K562 (cell line): ENCODE data around the gene TYRO3. TPM values are rescaled to one million over a fixed set of nuclear protein-coding genes. Genes with fewer than 3 reads are reported as not detected.

Experiments used
- ATAC-seq: fragments of 200-7000 bp; cut with Tn5 transposase; 3 replicates; pipeline ENCODE4 v1.9.1; 2020; ENCODE audit warnings: moderate library complexity
- BruUV-seq: library from RNA; stranded (reverse); fragments of 400-500 nt; replicated peaks from 2 replicates; lab custom pipeline; 2021; lab: Mats Ljungman, UMichigan
- CTCF ChIA-PET: fragments of 300-600 bp; formaldehyde crosslinking; extraction: SDS; loops from one replicate; lab custom pipeline; 2021; ENCODE audit warnings: low intra/inter-chr PET ratio; lab: Yijun Ruan, JAX
- POLR2A ChIA-PET: fragments of 300-600, 350-650 bp; sonication (Branson Sonifier 250); formaldehyde crosslinking; extraction: SDS; loops from one replicate; lab custom pipeline; 2021; ENCODE audit warnings: antibody characterized with exemption, inconsistent platforms; lab: Yijun Ruan, JAX
- DNase-seq, 4 experiments: peaks; one replicate each; pipeline versions ENCODE4 v3.0.0 to v3.0.0-alpha.2; 2011 to 2018; ENCODE audit warnings: low spot score in 3 of 4, mixed read lengths in 3 of 4; ENCODE audit errors: extremely low read depth in 1 of 4
- FAIRE-seq: peaks from 2 replicates; lab custom pipeline; 2011; peaks lifted over from hg19 to GRCh38; lab: Jason Lieb, UNC
- H2AFZ ChIP-seq: 2 replicates; pipeline ENCODE4 v1.6.0; 2011; ENCODE audit warnings: low read depth, low read length, control low read depth, inconsistent platforms
- H3K27ac ChIP-seq: fragments of 200-600 bp; 3 replicates; pipeline ENCODE4 v1.8.0; 2011; ENCODE audit warnings: low read depth, mild to moderate bottlenecking, control low read depth, inconsistent platforms, low read length, moderate library complexity, mixed read lengths; ENCODE audit errors: extremely low read depth
- H3K27me3 ChIP-seq, 2 experiments: fragments of 300-600 bp in 1 of 2; 2 replicates in 1 of 2; 3 replicates in 1 of 2; pipeline versions ENCODE4 v1.6.0 to v1.8.0; 2011; ENCODE audit warnings: inconsistent platforms in 2 of 2, low read length in 2 of 2, mild to moderate bottlenecking in 1 of 2, mixed read lengths in 1 of 2, moderate library complexity in 1 of 2; ENCODE audit not compliant: control insufficient read depth in 2 of 2, insufficient read depth in 2 of 2
- H3K36me3 ChIP-seq: fragments of 300-600 bp; 3 replicates; pipeline ENCODE4 v1.8.0; 2011; ENCODE audit warnings: mild to moderate bottlenecking, low read length, inconsistent platforms; ENCODE audit not compliant: control insufficient read depth, insufficient read depth
- H3K4me1 ChIP-seq, 2 experiments: fragments of 200-600 bp in 1 of 2; replicated peaks in 1 of 2; 2 replicates in 1 of 2; 3 replicates in 1 of 2; pipeline versions ENCODE4 v1.5.1 to v1.8.0; 2011; ENCODE audit warnings: inconsistent platforms in 2 of 2, low read length in 2 of 2, mild to moderate bottlenecking in 1 of 2, mixed read lengths in 1 of 2, moderate library complexity in 1 of 2; ENCODE audit not compliant: control insufficient read depth in 2 of 2, insufficient read depth in 2 of 2
- H3K4me2 ChIP-seq: 2 replicates; pipeline ENCODE4 v1.6.1; 2011; ENCODE audit warnings: low read length, control low read depth, inconsistent platforms, mixed read lengths; ENCODE audit not compliant: insufficient read depth
- H3K4me3 ChIP-seq: fragments of 200-600 bp; sonication (generic), shearing (Covaris generic); 2 replicates; pipeline ENCODE4 v1.5.1; 2016; ENCODE audit warnings: control low read depth, inconsistent platforms
- H3K79me2 ChIP-seq: fragments of 200-600 bp; 3 replicates; pipeline ENCODE4 v1.8.0; 2011; ENCODE audit warnings: low read length, inconsistent platforms; ENCODE audit not compliant: control insufficient read depth, insufficient read depth
- H3K9ac ChIP-seq, 2 experiments: 2 replicates each; pipeline versions ENCODE4 v1.6.0 to v1.6.1; 2011; ENCODE audit warnings: low read depth in 2 of 2, low read length in 2 of 2, control low read depth in 1 of 2, inconsistent platforms in 1 of 2, mild to moderate bottlenecking in 1 of 2, mixed read lengths in 1 of 2; ENCODE audit not compliant: insufficient read depth in 1 of 2
- H3K9me1 ChIP-seq: one replicate; pipeline ENCODE4 v1.6.0; 2011; ENCODE audit warnings: inconsistent platforms, mild to moderate bottlenecking, low read length, moderate library complexity; ENCODE audit not compliant: control insufficient read depth, insufficient read depth
- H3K9me3 ChIP-seq: replicated peaks from 2 replicates; pipeline ENCODE4 v1.5.1; 2011; ENCODE audit warnings: low read depth, low read length, inconsistent platforms; ENCODE audit not compliant: control insufficient read depth, insufficient read depth
- H4K20me1 ChIP-seq: replicated peaks from 2 replicates; pipeline ENCODE4 v1.6.1; 2011; ENCODE audit warnings: low read length, inconsistent platforms, mixed read lengths; ENCODE audit not compliant: control insufficient read depth, insufficient read depth
- KLF10 ChIP-seq: fragments of 250-450 bp; sonication (Bioruptor Pico); IDR thresholded peaks from 2 replicates; pipeline ENCODE4 v1.6.1; 2021; ENCODE audit warnings: matching md5 sums
- RBM15 ChIP-seq: fragments of 200-400 bp; formaldehyde crosslinking; IDR thresholded peaks from 2 replicates; pipeline ENCODE4 v1.6.1; 2018; ENCODE audit warnings: mild to moderate bottlenecking, low read length, moderate library complexity; ENCODE audit not compliant: insufficient read depth
- RFX1 ChIP-seq: fragments of 450-650 bp; IDR thresholded peaks from 2 replicates; pipeline ENCODE4 v1.6.1; 2016; ENCODE audit warnings: mild to moderate bottlenecking, moderate library complexity
- SIX5 ChIP-seq, 2 experiments: IDR thresholded peaks; 2 replicates each; pipeline ENCODE4 v1.6.1; 2011; ENCODE audit warnings: low read length in 2 of 2, borderline replicate concordance in 1 of 2, low read depth in 1 of 2, mild to moderate bottlenecking in 1 of 2, moderate library complexity in 1 of 2; ENCODE audit not compliant: insufficient read depth in 1 of 2
- ZNF395 ChIP-seq: fragments of 200-800 bp; sonication (Bioruptor generic); IDR thresholded peaks from 2 replicates; pipeline ENCODE4 v1.6.1; 2017; ENCODE audit warnings: missing genetic modification characterization, missing compliant biosample characterization
- ZNF696 ChIP-seq: fragments of 250-450 bp; sonication (Bioruptor Pico); conservative IDR thresholded peaks from 2 replicates; pipeline ENCODE4 v1.4.0; 2020; ENCODE audit warnings: mild to moderate bottlenecking, moderate library complexity
- ZSCAN32 ChIP-seq: fragments of 450-650 bp; formaldehyde crosslinking; IDR thresholded peaks from 2 replicates; pipeline ENCODE4 v1.4.0; 2020; ENCODE audit warnings: mild to moderate bottlenecking, moderate library complexity
- ZZZ3 ChIP-seq: fragments of 450-650 bp; IDR thresholded peaks from 2 replicates; pipeline ENCODE4 v1.6.1; 2016; ENCODE audit warnings: antibody characterized with exemption, mild to moderate bottlenecking, moderate library complexity
- WGBS: fragments of 100-300 bp; shearing (Covaris generic); methylation state at CpG from one replicate; pipeline ENCODE4 v1.1.6; 2016; ENCODE audit warnings: low coverage, mixed read lengths; ENCODE audit not compliant: insufficient coverage; ENCODE audit errors: missing lambda C conversion rate; 5-methylcytosine and 5-hydroxymethylcytosine counted together
- in situ Hi-C: fragments of 300-500 bp; cut with MboI; formaldehyde crosslinking; loops from 4 replicates; pipeline ENCODE4 v1.15.0; 2018; ENCODE audit warnings: inconsistent platforms, mixed read lengths
- intact Hi-C: fragments of 100-400 bp; cut with micrococcal nuclease; formaldehyde crosslinking; loops from 2 replicates; pipeline ENCODE4 v1.14.2; 2022
- polyA plus RNA-seq, 8 experiments: library from polyadenylated mRNA; depleted of rRNA in 4 of 8; stranded (reverse) in 5 of 8; unstranded in 3 of 8; fragments of >200 nt; fragmentation: Nextera tagmentation in 2 of 8; fragmentation: Illumina TruSeq in 1 of 8; extraction: Ambion mirVana in 2 of 8; extraction: Trizol in 1 of 8; gene quantifications; 2 replicates each; pipeline versions ENCODE4 v1.2.1 to v1.2.3, GENCODE V29; 2011 to 2014; ENCODE audit warnings: inconsistent platforms in 1 of 8, missing spikeins in 1 of 8
- total RNA-seq, 7 experiments: library from RNA; depleted of rRNA in 6 of 7; stranded (reverse); fragments of >200 nt in 6 of 7; fragmentation: Illumina TruSeq in 2 of 7; extraction: Trizol in 2 of 7; gene quantifications; 2 replicates each; pipeline versions ENCODE4 v1.2.1 to v1.2.3, GENCODE V29; 2011 to 2021; ENCODE audit warnings: low replicate concordance in 1 of 7
- TF ChIP-seq, protein P1 (sequence below): sonication (generic); formaldehyde crosslinking; IDR thresholded peaks from 2 replicates; pipeline ENCODE4 v1.8.1; 2023; ENCODE audit warnings: mild to moderate bottlenecking, missing genetic modification reagents

The TYRO3 gene
- total and polyA plus RNA-seq, 9 of the 15 experiments (the other 6 are each of a cell fraction or from before 2014, with no cell fraction given), result 2.6 to 39.6 (median 18.6) TPM

- TF ChIP-seq SIX5 (IDR thresholded peaks at IDR 0.05; ENCODE audit: borderline replicate concordance in 1 of 2, insufficient read depth in 1 of 2, low read depth in 1 of 2, low read length in 2 of 2), result no peak
- no peak for TF ChIP-seq RBM15
- no peak for TF ChIP-seq ZSCAN32
- TF ChIP-seq KLF10 (CRISPR knock-in tag), result no peak
- TF ChIP-seq, protein P1, sequence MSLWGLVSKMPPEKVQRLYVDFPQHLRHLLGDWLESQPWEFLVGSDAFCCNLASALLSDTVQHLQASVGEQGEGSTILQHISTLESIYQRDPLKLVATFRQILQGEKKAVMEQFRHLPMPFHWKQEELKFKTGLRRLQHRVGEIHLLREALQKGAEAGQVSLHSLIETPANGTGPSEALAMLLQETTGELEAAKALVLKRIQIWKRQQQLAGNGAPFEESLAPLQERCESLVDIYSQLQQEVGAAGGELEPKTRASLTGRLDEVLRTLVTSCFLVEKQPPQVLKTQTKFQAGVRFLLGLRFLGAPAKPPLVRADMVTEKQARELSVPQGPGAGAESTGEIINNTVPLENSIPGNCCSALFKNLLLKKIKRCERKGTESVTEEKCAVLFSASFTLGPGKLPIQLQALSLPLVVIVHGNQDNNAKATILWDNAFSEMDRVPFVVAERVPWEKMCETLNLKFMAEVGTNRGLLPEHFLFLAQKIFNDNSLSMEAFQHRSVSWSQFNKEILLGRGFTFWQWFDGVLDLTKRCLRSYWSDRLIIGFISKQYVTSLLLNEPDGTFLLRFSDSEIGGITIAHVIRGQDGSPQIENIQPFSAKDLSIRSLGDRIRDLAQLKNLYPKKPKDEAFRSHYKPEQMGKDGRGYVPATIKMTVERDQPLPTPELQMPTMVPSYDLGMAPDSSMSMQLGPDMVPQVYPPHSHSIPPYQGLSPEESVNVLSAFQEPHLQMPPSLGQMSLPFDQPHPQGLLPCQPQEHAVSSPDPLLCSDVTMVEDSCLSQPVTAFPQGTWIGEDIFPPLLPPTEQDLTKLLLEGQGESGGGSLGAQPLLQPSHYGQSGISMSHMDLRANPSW, result no peak
- no peak for TF ChIP-seq ZZZ3
Observed at GRCh38 chr15:41567261-41567660, 8.2 kb downstream of the TYRO3 start (continued).

DNA sequence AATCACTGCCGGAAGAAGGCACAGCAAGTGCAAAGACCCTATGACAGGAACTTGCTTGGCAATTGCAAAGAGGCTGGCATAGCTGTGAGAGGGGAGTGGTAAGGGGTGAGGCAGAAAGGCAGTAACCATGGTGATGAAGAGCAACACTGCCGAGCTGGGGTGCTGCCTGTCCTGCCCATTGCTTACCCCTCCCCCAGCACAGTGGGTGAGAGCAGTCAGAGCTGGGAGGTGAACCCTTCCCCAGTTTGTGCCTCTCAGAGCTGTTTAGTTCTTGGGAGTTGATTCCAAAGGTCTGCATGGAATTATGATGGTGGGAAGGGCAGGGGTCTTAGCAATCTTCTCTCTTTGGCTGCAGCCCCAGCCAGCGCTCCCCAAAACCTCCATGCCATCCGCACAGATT is 8.8 kb downstream of the TYRO3 start:
- intact Hi-C loops (no loop called here), in situ Hi-C loops (no loop called here)
- no peaks in the 10 kb centered on the region for H3K9me1 ChIP-seq
- H3K79me2 ChIP-seq, result no peaks in the 10 kb centered on the region
- H4K20me1 ChIP-seq, result 0 out of 2 replicates have a peak, but pooled peaks cover 3% of the 10 kb centered on the region
- no TSS peak for BruUV-seq
- ChIA-PET POLR2A (interaction anchor here (0.6 to 1.6 kb wide), 5 partner anchors 9 to 516 kb away, joined by 3 to 8 read pairs (median 4); no protein-coding TSS in a partner anchor), CTCF (interaction anchor here (0.6 kb wide), 1 partner anchor 241 kb away, joined by 3 read pairs; no protein-coding TSS in a partner anchor)
- no peaks in the 10 kb centered on the region for H3K9me3 ChIP-seq
- H3K27ac ChIP-seq, result peak overlapping the region; percentile 42; the same call in 2 of the 3 replicates
- ATAC-seq (no peak), FAIRE-seq (no peak), DNase-seq (peak in 2 of 4 experiments; percentile 39 to 42)
- H3K4me1 ChIP-seq, result peaks cover 57 to 59% of the 10 kb centered on the region in 2 experiments
- WGBS, result 68% methylated on average over 4 of the region's 4 CpGs
- peak overlapping the region; percentile 32 to 68; a peak in 1 of 4 replicates for H3K9ac ChIP-seq
- H2AFZ ChIP-seq, result no peak overlapping the region
- H3K36me3 ChIP-seq, result peaks cover 68% of the 10 kb centered on the region
- peak overlapping the region; percentile 46 for H3K4me2 ChIP-seq
- no peak overlapping the region for H3K4me3 ChIP-seq
- H3K27me3 ChIP-seq, result no peaks in the 10 kb centered on the region
- TF ChIP-seq ZNF696 (CRISPR knock-in tag) (no peak), RFX1 (peak; percentile 79), ZNF395 (CRISPR knock-in tag) (peak; percentile 14; the same call in 1 of the 2 replicates)
